Measurements from ENCODE around the gene MALL.
"Not testable (repeated sequence)": the region's sequence is repeated elsewhere in the genome, so short reads cannot be mapped to it uniquely, and the experiment has no call there.

MALL gene

GRCh38 chr2:110059694-110060358 is 55.8 kb downstream of the MALL start:
- DNase-seq (ENCODE audit: low read depth, low spot score); H3K4me3 ChIP-seq; H3K27ac ChIP-seq; H3K9me3 ChIP-seq (ENCODE audit: low read depth, low read length); H3K36me3 ChIP-seq (ENCODE audit: insufficient read depth, low read length); H3K9ac ChIP-seq (ENCODE audit: insufficient read length): not testable (repeated sequence)

DNA sequence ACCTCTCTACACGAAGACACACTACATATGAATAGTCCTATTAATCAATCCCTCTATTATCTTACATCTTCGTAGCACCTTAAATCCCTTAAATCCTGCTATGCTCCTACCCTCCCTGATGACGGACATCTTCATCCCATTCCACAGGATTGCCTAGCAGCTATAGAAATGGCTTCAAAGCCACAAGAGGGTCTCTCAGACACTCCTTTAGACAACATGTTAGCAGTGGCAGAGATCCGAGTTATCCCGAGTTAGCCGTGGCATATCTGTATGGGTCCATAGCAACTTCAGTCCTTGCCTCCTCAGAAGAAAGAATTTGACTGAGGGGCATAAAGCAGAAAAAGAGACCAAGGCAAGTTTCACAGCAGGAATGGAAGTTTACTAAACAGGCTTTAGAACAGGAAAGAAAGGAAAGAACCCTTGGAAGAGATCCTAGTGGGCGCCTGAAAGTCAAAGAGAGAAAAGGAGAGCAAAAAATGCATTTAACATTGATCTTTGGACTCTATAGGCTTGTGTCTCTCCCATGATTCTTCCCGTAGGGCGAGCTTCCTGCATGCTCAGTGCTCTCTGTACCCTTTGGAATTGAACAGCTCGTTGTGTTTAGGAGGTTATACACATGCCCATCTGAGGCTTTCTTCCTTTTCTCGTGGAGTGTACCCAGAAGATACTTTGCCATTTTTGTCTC is 56.5 kb downstream of the MALL start:
- DNase-seq (ENCODE audit: low read depth, low spot score); H3K36me3 ChIP-seq (ENCODE audit: insufficient read depth, low read length); H3K27ac ChIP-seq; H3K4me3 ChIP-seq; H3K9me3 ChIP-seq (ENCODE audit: low read depth, low read length); H3K9ac ChIP-seq (ENCODE audit: insufficient read length): not testable (repeated sequence)

GRCh38 chr2:110058034-110058433 is 57.6 kb downstream of the MALL start:
- H3K4me3 ChIP-seq; H3K9me3 ChIP-seq (ENCODE audit: low read depth, low read length); H3K9ac ChIP-seq (ENCODE audit: insufficient read length); H3K36me3 ChIP-seq (ENCODE audit: insufficient read depth, low read length); DNase-seq (ENCODE audit: low read depth, low spot score); H3K27ac ChIP-seq: not testable (repeated sequence)

- H3K27ac ChIP-seq; DNase-seq (ENCODE audit: low read depth, low spot score); H3K9ac ChIP-seq (ENCODE audit: insufficient read length); H3K4me3 ChIP-seq; H3K36me3 ChIP-seq (ENCODE audit: insufficient read depth, low read length); H3K9me3 ChIP-seq (ENCODE audit: low read depth, low read length): not testable (repeated sequence)
These were observed 59.7 kb downstream of the MALL start for GRCh38 chr2:110055819-110056408.

GRCh38 chr2:110054521-110055407 is 60.9 kb downstream of the MALL start:
- not testable (repeated sequence) for H3K9ac ChIP-seq (ENCODE audit: insufficient read length); H3K9me3 ChIP-seq (ENCODE audit: low read depth, low read length); DNase-seq (ENCODE audit: low read depth, low spot score); H3K4me3 ChIP-seq; H3K27ac ChIP-seq; H3K36me3 ChIP-seq (ENCODE audit: insufficient read depth, low read length)

DNA sequence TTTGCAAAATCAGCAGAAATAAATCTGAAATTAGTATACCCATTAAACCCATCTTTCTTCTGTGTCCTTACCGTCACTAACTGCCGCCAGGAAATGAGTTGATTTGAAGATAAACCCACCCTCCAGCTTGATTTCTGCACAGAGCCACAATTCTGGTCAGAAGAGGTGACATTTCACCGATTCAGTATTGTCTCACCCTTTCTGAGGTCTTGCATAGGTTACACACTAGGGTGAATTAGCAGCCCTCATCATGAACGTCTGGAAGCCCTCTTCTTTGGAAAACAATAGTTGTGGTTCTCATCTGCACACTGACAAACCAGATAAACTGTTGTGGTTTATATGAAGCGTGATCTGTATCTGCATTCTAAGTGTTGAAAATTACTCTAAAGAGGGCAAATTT is 61.9 kb downstream of the MALL start:
- H3K9me3 ChIP-seq (ENCODE audit: low read depth, low read length); H3K36me3 ChIP-seq (ENCODE audit: insufficient read depth, low read length); H3K27ac ChIP-seq; H3K9ac ChIP-seq (ENCODE audit: insufficient read length); H3K4me3 ChIP-seq; DNase-seq (ENCODE audit: low read depth, low spot score): not testable (repeated sequence)

DNA sequence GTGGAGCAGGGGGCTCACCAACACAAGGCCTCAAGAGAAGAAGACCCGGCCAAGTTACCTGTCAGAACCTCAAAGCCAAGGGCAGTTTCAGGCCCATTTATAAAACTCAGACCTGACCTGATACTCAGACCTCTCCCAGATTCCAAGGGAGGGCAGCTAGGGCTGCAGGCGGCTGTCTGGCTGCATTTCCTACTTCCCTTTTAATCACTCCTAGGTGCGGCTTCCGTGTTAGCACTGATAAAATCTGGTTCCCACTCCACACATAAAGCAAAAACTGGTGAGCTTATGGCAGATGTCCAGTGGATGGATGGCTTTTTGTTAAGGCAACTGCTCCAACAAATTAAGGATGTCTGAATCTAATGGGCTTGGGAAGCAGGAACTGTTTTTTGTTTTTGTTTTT is 63.5 kb downstream of the MALL start:
- not testable (repeated sequence) for H3K9ac ChIP-seq (ENCODE audit: insufficient read length); DNase-seq (ENCODE audit: low read depth, low spot score); H3K36me3 ChIP-seq (ENCODE audit: insufficient read depth, low read length); H3K9me3 ChIP-seq (ENCODE audit: low read depth, low read length); H3K4me3 ChIP-seq; H3K27ac ChIP-seq

DNA sequence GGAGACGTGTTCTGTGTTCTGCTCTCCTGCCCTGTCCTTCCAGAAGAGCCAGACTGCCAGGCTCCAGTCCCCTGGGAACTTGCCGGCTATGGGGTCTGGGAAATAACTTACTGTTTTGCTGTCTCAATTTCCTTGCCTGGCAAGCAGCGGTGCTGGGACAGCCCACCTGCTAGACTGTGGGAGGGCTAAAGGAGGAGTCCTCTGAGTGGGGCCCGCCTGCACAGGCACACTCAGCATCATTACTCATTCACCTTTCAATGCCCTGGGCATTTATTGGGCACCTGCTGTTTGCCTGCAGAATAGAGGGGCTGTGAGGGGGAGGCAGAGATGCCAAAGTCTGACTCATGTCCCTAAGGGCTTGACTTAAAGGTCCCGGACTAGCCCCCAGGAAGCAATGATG is 65.4 kb downstream of the MALL start:
- H3K9me3 ChIP-seq (ENCODE audit: low read depth, low read length); H3K9ac ChIP-seq (ENCODE audit: insufficient read length); H3K36me3 ChIP-seq (ENCODE audit: insufficient read depth, low read length); H3K4me3 ChIP-seq; DNase-seq (ENCODE audit: low read depth, low spot score); H3K27ac ChIP-seq: not testable (repeated sequence)

GRCh38 chr2:110049769-110050168 is 65.9 kb downstream of the MALL start:
- H3K36me3 ChIP-seq (ENCODE audit: insufficient read depth, low read length); H3K27ac ChIP-seq; H3K9ac ChIP-seq (ENCODE audit: insufficient read length); H3K9me3 ChIP-seq (ENCODE audit: low read depth, low read length); H3K4me3 ChIP-seq; DNase-seq (ENCODE audit: low read depth, low spot score): not testable (repeated sequence)

- H3K4me3 ChIP-seq; H3K9ac ChIP-seq (ENCODE audit: insufficient read length); H3K27ac ChIP-seq; H3K36me3 ChIP-seq (ENCODE audit: insufficient read depth, low read length); H3K9me3 ChIP-seq (ENCODE audit: low read depth, low read length); DNase-seq (ENCODE audit: low read depth, low spot score): not testable (repeated sequence)
These were observed 67.1 kb downstream of the MALL start for GRCh38 chr2:110048255-110049197.

DNA sequence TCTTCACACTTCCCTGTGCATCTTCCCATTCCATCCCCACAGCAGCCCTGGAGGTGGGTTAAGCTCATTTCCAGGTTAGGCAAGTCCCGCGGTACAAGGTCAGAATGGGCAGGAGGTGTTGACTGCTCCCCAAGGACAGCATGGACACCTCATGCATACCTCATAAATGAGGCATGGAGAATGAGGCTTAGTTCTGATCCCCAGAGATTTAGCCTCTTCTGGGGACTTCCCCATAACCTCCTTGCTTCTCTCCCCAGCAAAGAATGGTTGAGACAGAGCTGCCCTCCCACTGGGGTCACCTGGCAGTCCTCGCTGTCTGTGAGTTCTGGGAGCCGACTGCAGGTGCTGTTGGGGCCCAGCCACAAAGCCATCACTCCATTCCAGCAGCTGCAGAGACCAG is 68.4 kb downstream of the MALL start:
- not testable (repeated sequence) for H3K4me3 ChIP-seq; H3K27ac ChIP-seq; DNase-seq (ENCODE audit: low read depth, low spot score); H3K9me3 ChIP-seq (ENCODE audit: low read depth, low read length); H3K36me3 ChIP-seq (ENCODE audit: insufficient read depth, low read length); H3K9ac ChIP-seq (ENCODE audit: insufficient read length)

DNA sequence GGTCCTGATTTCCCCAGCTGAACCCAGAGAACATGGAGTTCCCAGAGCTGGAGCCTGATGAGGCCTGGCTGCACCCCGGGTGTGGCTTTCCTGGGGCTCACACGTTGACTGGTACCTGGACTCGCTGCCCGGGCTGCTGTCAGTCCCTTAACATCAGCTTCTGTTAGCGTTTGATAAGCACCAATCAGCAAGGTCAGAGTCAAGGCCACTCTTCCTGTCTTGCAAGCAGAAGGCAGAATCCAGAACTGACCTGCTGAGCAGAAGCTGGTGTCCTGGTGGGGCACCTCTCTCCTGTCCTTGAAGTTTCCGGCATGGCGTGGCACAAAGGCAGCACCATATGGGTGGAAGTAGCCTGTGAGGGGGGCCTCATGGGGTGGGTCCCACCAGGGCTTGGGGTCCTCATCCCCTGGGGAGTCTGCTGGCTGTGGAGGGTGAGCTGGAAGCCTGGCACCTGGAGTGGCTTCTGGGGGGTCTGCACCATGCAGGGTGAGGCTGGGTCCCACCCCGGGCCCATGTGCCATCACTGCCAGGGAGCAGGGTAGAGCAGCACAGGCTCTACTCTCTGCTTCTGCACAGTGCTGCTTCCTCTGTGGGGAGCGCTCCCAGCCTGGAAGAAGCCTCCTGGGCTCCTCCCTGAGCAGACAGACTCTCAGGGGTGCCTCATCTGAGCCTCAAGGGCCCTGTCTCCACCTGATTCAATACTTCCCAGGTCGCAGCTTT is 73.5 kb downstream of the MALL start:
- H3K9ac ChIP-seq (ENCODE audit: insufficient read length); DNase-seq (ENCODE audit: low read depth, low spot score); H3K9me3 ChIP-seq (ENCODE audit: low read depth, low read length); H3K27ac ChIP-seq; H3K36me3 ChIP-seq (ENCODE audit: insufficient read depth, low read length); H3K4me3 ChIP-seq: not testable (repeated sequence)

DNA sequence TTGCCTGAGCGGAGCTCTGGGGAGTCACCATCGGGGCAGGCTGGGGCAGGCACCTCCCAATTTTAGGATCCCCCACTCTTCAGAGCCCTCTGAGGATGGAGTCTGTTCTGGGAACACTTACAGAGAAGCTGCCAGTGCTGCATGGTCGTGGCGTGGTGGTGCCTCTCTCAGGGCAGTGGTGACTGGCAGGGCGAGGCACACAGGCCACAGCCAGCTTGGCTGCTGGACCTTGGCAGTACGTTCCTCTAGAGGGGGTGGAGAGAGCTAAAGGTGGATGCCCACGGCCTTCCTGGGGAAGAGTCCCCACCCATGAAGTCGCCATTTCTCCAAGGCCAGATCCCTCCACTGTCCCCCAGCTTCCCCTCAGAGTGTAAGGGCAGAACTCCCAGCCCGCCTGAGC is 78.3 kb downstream of the MALL start:
- H3K27ac ChIP-seq; H3K9me3 ChIP-seq (ENCODE audit: low read depth, low read length); H3K36me3 ChIP-seq (ENCODE audit: insufficient read depth, low read length); DNase-seq (ENCODE audit: low read depth, low spot score); H3K4me3 ChIP-seq; H3K9ac ChIP-seq (ENCODE audit: insufficient read length): not testable (repeated sequence)
